ENCODE results near the gene ITPRID1. TPM values are rescaled to one million over a fixed set of nuclear protein-coding genes. Genes with fewer than 3 reads are reported as not detected.

ITPRID1 gene
- total RNA-seq (2021; ENCODE audit: unreplicated experiment) = not detected
- polyA plus RNA-seq (2012) = not detected in 2 replicates
- Bru-seq, nascent RNA = not detected
- BruChase-seq, experiment 1, labeled RNA remaining after a 6-hour chase = percentile 1 among the genes with signal in this experiment
- percentile 2 among the genes with signal in this experiment for BruChase-seq, experiment 2, labeled RNA remaining after a 2-hour chase
- long read RNA-seq = 0 reads

DNA sequence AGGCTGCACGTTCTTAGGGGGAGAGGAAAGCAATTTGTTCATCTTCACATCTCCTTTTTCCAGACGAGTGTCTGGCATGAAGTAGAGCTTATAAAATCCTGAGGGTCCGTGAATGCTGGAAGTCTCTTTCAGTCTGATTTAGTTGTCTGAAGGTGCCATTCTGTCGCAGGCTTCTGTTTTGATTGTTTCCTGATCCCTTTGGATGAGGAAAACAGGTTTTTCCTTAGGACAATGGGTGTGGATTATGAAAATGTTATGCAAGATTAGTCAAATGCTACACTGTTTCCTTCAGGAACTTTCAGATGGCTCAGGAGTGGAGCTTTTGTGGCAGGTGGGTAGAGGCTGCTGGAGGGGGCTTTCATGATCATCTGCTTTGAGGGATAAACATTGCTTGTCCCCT lies at the start of gene ITPRID1:
TSS of gene ITPRID1 (plus strand) at position 301 of the 400 bp plus-strand sequence. CDS start 38,935 bp downstream, outside the sequence.
- no peaks in the 10 kb centered on the region for H3K9me2 ChIP-seq (ENCODE audit: insufficient read depth)
- ChIA-PET RAD21 (ENCODE audit: low non-redundant PET in 1 of 2, low total read pairs in 2 of 2, uncharacterized antibody in 2 of 2, unreplicated experiment in 2 of 2) (no interaction called here), CTCF (no interaction called here), POLR2A (no interaction called here)
- H3K9me3 ChIP-seq (ENCODE audit: control insufficient read depth in 1 of 2, insufficient read depth in 1 of 2, low read depth in 1 of 2, low read length in 2 of 2) = no peaks in the 10 kb centered on the region
- no peaks in the 10 kb centered on the region for H3K4me1 ChIP-seq (ENCODE audit: control insufficient read depth in 1 of 2, insufficient read depth in 2 of 2, low read length in 2 of 2)
- H3K4me2 ChIP-seq (ENCODE audit: low read length) = no peak within 1 kb of the TSS
- ATAC-seq (no peak), DNase-seq (ENCODE audit: low read depth, low spot score) (no peak)
- intact Hi-C loops (cut with micrococcal nuclease) = no loop called here
- no peaks in the 10 kb centered on the region for H3K36me3 ChIP-seq (ENCODE audit: control insufficient read depth in 1 of 2, insufficient read depth in 2 of 2, low read length in 2 of 2)
- H3K27me3 ChIP-seq (ENCODE audit: insufficient read depth, low read length) = no peaks in the 10 kb centered on the region
- no peak within 1 kb of the TSS for H3K4me3 ChIP-seq (replicated peaks in 1 of 2; ENCODE audit: low read depth in 1 of 2, low read length in 2 of 2)
- no peaks in the 10 kb centered on the region for H4K20me1 ChIP-seq (ENCODE audit: insufficient read depth)
- no peaks in the 10 kb centered on the region for H3K79me2 ChIP-seq (ENCODE audit: insufficient read depth, low read length)
- H2AFZ ChIP-seq (ENCODE audit: low read depth, low read length, poor library complexity, severe bottlenecking) = no peak within 1 kb of the TSS
- no peak for TF ChIP-seq CBX3 (IDR thresholded peaks at IDR 0.05; ENCODE audit: low read depth)
- no peak for TF ChIP-seq EGR1 (IDR thresholded peaks at IDR 0.05; ENCODE audit: low read depth)
- TF ChIP-seq POLR2A (IDR thresholded peaks at IDR 0.05; ENCODE audit: borderline replicate concordance, extremely low read depth, insufficient read depth, insufficient read length) = no peak
- TF ChIP-seq, protein P1, sequence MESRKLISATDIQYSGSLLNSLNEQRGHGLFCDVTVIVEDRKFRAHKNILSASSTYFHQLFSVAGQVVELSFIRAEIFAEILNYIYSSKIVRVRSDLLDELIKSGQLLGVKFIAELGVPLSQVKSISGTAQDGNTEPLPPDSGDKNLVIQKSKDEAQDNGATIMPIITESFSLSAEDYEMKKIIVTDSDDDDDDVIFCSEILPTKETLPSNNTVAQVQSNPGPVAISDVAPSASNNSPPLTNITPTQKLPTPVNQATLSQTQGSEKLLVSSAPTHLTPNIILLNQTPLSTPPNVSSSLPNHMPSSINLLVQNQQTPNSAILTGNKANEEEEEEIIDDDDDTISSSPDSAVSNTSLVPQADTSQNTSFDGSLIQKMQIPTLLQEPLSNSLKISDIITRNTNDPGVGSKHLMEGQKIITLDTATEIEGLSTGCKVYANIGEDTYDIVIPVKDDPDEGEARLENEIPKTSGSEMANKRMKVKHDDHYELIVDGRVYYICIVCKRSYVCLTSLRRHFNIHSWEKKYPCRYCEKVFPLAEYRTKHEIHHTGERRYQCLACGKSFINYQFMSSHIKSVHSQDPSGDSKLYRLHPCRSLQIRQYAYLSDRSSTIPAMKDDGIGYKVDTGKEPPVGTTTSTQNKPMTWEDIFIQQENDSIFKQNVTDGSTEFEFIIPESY (IDR thresholded peaks at IDR 0.05; ENCODE audit: extremely low read depth, insufficient replicate concordance, low read length) = no peak
- TF ChIP-seq RAD21 (IDR thresholded peaks at IDR 0.05; ENCODE audit: low read depth) = no peak
- TF ChIP-seq, protein P2, sequence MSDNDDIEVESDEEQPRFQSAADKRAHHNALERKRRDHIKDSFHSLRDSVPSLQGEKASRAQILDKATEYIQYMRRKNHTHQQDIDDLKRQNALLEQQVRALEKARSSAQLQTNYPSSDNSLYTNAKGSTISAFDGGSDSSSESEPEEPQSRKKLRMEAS (IDR thresholded peaks at IDR 0.05) = no peak
- no peak for TF ChIP-seq FOSL1 (IDR thresholded peaks at IDR 0.05; ENCODE audit: low read depth)
- TF ChIP-seq SRF (IDR thresholded peaks at IDR 0.05; ENCODE audit: low read depth) = no peak
- no peak for TF ChIP-seq EZH2phosphoT487 (IDR thresholded peaks at IDR 0.05; ENCODE audit: borderline replicate concordance)
- TF ChIP-seq ATF3 (IDR thresholded peaks at IDR 0.05) = no peak
- TF ChIP-seq POLR2AphosphoS5 (IDR thresholded peaks at IDR 0.05; ENCODE audit: low read depth, low read length) = no peak
- TF ChIP-seq ZNF274 (IDR thresholded peaks at IDR 0.05; ENCODE audit: low read depth, low read length) = no peak
- no peak for TF ChIP-seq SIN3A (IDR thresholded peaks at IDR 0.05; ENCODE audit: low read depth)
- TF ChIP-seq TCF7L2 (IDR thresholded peaks at IDR 0.05; ENCODE audit: borderline replicate concordance, extremely low read depth, insufficient read depth, insufficient read length) = no peak
- TF ChIP-seq SP1 (IDR thresholded peaks at IDR 0.05; ENCODE audit: low read depth) = no peak
- no peak for TF ChIP-seq ZFX (IDR thresholded peaks at IDR 0.05)
- no peak for TF ChIP-seq YY1 (IDR thresholded peaks at IDR 0.05; ENCODE audit: extremely low read depth, insufficient replicate concordance, low read depth, low read length)
- TF ChIP-seq CTCF (IDR thresholded peaks at IDR 0.05 in 2 of 3, conservative IDR thresholded peaks at IDR 0.05 in 1 of 3; ENCODE audit: borderline replicate concordance in 1 of 3, insufficient read depth in 1 of 3, low read depth in 2 of 3, low read length in 2 of 3) = no peak
- TF ChIP-seq CEBPB (IDR thresholded peaks at IDR 0.05; ENCODE audit: low read depth) = no peak
- no TSS peak for BruUV-seq (replicated peaks)
- no peak within 1 kb of the TSS for H3K9ac ChIP-seq (ENCODE audit: low read length)
- H3K27ac ChIP-seq (ENCODE audit: low read depth, low read length) = no peak within 1 kb of the TSS

All from HCT116 (cell line).